ENCODE measurements around the gene PAPPA. TPM values are rescaled to one million over a fixed set of nuclear protein-coding genes. Genes with fewer than 3 reads are reported as not detected.

PAPPA gene, protein sequence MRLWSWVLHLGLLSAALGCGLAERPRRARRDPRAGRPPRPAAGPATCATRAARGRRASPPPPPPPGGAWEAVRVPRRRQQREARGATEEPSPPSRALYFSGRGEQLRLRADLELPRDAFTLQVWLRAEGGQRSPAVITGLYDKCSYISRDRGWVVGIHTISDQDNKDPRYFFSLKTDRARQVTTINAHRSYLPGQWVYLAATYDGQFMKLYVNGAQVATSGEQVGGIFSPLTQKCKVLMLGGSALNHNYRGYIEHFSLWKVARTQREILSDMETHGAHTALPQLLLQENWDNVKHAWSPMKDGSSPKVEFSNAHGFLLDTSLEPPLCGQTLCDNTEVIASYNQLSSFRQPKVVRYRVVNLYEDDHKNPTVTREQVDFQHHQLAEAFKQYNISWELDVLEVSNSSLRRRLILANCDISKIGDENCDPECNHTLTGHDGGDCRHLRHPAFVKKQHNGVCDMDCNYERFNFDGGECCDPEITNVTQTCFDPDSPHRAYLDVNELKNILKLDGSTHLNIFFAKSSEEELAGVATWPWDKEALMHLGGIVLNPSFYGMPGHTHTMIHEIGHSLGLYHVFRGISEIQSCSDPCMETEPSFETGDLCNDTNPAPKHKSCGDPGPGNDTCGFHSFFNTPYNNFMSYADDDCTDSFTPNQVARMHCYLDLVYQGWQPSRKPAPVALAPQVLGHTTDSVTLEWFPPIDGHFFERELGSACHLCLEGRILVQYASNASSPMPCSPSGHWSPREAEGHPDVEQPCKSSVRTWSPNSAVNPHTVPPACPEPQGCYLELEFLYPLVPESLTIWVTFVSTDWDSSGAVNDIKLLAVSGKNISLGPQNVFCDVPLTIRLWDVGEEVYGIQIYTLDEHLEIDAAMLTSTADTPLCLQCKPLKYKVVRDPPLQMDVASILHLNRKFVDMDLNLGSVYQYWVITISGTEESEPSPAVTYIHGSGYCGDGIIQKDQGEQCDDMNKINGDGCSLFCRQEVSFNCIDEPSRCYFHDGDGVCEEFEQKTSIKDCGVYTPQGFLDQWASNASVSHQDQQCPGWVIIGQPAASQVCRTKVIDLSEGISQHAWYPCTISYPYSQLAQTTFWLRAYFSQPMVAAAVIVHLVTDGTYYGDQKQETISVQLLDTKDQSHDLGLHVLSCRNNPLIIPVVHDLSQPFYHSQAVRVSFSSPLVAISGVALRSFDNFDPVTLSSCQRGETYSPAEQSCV (N-terminal part only)
- 62.5 and 168 TPM in 2 replicates for total RNA-seq (ENCODE audit: low replicate concordance)

DNA sequence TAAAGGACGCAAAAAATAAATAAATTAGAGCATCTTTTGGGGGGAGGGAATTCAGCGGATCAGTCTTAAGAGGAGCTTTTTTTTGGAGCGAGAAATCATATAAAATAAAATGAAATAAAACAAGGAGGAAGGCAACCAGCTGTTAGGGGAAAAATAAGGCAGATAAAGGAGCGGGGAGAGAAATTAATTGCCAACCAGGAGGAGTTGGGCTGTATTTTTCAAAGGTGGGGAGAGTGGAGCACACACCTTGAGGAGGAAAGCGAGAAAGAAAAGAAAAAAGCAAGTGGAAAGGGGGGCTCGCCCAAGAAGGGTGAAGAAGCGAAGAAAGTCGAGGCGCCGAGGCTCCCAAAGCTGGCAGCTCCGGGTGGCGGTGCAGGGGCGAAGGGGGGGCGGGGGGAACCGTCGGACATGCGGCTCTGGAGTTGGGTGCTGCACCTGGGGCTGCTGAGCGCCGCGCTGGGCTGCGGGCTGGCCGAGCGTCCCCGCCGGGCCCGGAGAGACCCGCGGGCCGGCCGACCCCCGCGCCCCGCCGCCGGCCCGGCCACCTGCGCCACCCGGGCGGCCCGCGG, at the start of gene PAPPA:
Gene PAPPA (plus strand): TSS at position 27 of the 569 bp plus-strand sequence. CDS start 382 bp downstream, at position 409.

Data from smooth muscle cell of the coronary artery (primary cell).